Right lobe of liver (tissue), 4 donors: ENCODE measurements around the gene FBXL2.

ENCODE experiments used
- POLR2A ChIP-seq: fragments of 450-650 bp; IDR thresholded peaks from one replicate; pipeline ENCODE4 v1.6.1; 2017; ENCODE audit warnings: antibody characterized with exemption, mild to moderate bottlenecking
- TF ChIP-seq, protein P1 (sequence below), 4 donors: fragments of 200-600 bp in 3 of 4; fragments of 450-650 bp in 1 of 4; IDR thresholded peaks; one replicate each; pipeline versions ENCODE4 v1.5.1 to v1.8.0; 2016 to 2022; ENCODE audit warnings: antibody characterized with exemption in 4 of 4, mild to moderate bottlenecking in 2 of 4
- donor health status: DM: no; HTN: no; CAD: no.
- donor health status: DM: no; HTN: no; CAD: no.
- donor health status: DM: no; HTN: yes; CAD: no.

DNA sequence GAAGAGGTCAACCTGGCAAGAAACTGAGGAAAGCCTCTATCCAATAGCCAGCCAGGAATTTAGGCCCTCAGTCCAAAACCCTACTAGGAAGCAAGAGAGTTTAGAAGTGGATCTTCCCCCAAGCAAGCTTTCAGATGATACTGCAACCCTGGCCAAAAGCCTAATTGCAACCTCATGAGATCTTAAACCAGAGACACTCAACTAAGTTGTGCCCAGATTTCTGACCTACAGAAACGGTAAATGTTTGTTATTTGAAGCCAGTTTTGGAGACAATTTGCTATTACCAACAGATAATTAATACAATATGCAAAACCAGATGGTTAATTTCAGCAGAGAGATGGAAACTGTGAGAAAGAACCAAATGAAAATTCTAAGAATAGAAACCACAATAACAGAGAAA is 37.0 kb upstream of the FBXL2 start:
- TF ChIP-seq, protein P1, sequence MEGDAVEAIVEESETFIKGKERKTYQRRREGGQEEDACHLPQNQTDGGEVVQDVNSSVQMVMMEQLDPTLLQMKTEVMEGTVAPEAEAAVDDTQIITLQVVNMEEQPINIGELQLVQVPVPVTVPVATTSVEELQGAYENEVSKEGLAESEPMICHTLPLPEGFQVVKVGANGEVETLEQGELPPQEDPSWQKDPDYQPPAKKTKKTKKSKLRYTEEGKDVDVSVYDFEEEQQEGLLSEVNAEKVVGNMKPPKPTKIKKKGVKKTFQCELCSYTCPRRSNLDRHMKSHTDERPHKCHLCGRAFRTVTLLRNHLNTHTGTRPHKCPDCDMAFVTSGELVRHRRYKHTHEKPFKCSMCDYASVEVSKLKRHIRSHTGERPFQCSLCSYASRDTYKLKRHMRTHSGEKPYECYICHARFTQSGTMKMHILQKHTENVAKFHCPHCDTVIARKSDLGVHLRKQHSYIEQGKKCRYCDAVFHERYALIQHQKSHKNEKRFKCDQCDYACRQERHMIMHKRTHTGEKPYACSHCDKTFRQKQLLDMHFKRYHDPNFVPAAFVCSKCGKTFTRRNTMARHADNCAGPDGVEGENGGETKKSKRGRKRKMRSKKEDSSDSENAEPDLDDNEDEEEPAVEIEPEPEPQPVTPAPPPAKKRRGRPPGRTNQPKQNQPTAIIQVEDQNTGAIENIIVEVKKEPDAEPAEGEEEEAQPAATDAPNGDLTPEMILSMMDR (IDR thresholded peaks at IDR 0.05): no peak
- no peak for TF ChIP-seq POLR2A
